ENCODE measurements around the gene MAGEB17. TPM values are rescaled to one million over a fixed set of nuclear protein-coding genes. Genes with fewer than 3 reads are reported as not detected.
"Not testable (repeated sequence)": the region's sequence is repeated elsewhere in the genome, so short reads cannot be mapped to it uniquely, and the experiment has no call there.

MAGEB17 gene
- total and polyA plus RNA-seq, 3 donors from 2014 or later, result 2.0 to 4.1 (median 3.7) TPM

- intact Hi-C loops (cut with DNase I; ENCODE audit: low total_unique reads), result no loop called here
- Histone ChIP-seq H3K4me1 (no peaks in the 10 kb centered on the region), H3K9me3 (no peaks in the 10 kb centered on the region), H3K27me3 (no peaks in the 10 kb centered on the region), H3K4me3 (no peak overlapping the region), H3K27ac (no peak overlapping the region), H3K36me3 (ENCODE audit: low read depth, missing control alignments) (no peaks in the 10 kb centered on the region)
- TF ChIP-seq, protein P1, sequence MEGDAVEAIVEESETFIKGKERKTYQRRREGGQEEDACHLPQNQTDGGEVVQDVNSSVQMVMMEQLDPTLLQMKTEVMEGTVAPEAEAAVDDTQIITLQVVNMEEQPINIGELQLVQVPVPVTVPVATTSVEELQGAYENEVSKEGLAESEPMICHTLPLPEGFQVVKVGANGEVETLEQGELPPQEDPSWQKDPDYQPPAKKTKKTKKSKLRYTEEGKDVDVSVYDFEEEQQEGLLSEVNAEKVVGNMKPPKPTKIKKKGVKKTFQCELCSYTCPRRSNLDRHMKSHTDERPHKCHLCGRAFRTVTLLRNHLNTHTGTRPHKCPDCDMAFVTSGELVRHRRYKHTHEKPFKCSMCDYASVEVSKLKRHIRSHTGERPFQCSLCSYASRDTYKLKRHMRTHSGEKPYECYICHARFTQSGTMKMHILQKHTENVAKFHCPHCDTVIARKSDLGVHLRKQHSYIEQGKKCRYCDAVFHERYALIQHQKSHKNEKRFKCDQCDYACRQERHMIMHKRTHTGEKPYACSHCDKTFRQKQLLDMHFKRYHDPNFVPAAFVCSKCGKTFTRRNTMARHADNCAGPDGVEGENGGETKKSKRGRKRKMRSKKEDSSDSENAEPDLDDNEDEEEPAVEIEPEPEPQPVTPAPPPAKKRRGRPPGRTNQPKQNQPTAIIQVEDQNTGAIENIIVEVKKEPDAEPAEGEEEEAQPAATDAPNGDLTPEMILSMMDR (IDR thresholded peaks at IDR 0.05), result no peak
- TF ChIP-seq POLR2A (IDR thresholded peaks at IDR 0.05), result no peak
- DNase-seq, result no peak
- WGBS, 2 donors, result 87 to 96% methylated on average over 4 of the region's 4 CpGs
These were observed 25.6 kb upstream of the MAGEB17 start for GRCh38 chrX:16141422-16142245.

DNA sequence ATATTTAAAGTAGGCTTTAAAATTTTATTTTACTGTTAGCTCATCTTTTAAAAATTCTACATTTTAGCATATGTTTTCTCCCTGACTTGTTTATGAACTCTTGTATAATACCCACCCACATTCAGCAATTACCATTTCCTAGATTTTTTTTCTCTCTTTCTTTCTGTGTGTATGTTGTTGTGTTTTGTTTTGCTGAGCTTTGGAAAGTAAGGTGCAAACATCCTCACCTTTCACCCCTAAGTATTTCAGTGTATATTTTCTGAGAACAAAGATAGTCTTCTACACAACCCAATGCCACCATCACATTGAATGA is 25.1 kb upstream of the MAGEB17 start:
- intact Hi-C loops (cut with DNase I; ENCODE audit: low total_unique reads), result no loop called here
- Histone ChIP-seq H3K4me3 (no peak overlapping the region), H3K27me3 (no peaks in the 10 kb centered on the region), H3K4me1 (no peaks in the 10 kb centered on the region), H3K9me3 (no peaks in the 10 kb centered on the region), H3K27ac (no peak overlapping the region), H3K36me3 (ENCODE audit: low read depth, missing control alignments) (no peaks in the 10 kb centered on the region)
- no peak for TF ChIP-seq POLR2A (IDR thresholded peaks at IDR 0.05)
- TF ChIP-seq, protein P1 (IDR thresholded peaks at IDR 0.05), result no peak
- DNase-seq, result no peak

GRCh38 chrX:16143968-16144367 is 23.3 kb upstream of the MAGEB17 start:
- no peak overlapping the region for H3K27ac ChIP-seq

DNA sequence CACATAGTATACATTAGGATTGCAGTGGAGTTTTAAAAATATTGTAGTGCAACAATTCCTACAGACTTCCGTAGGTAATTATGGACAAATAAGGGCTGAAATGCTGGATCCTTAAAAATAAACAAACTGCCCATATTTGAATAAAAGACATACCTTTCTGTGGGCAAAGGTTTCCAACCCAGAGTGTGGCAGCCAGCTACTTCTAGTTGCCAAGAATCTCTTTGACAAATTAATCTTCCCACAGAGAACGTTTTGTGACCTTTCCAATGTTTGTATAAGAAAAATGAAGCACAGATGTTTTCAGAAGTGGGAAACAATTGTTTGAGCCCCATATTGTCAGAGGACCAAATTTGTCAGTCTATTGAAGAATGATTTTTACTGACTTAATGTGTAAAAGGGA is 22.9 kb upstream of the MAGEB17 start:
- Histone ChIP-seq H3K27me3 (no peaks in the 10 kb centered on the region), H3K4me1 (no peaks in the 10 kb centered on the region), H3K36me3 (ENCODE audit: low read depth, missing control alignments) (no peaks in the 10 kb centered on the region), H3K4me3 (no peak overlapping the region), H3K9me3 (no peaks in the 10 kb centered on the region), H3K27ac (no peak overlapping the region)
- no peak for DNase-seq
- 43 to 53% methylated on average over 2 of the region's 2 CpGs for WGBS, 2 donors
- intact Hi-C loops (cut with DNase I; ENCODE audit: low total_unique reads), result no loop called here
- TF ChIP-seq POLR2A (IDR thresholded peaks at IDR 0.05), result no peak
- TF ChIP-seq, protein P1 (IDR thresholded peaks at IDR 0.05), result no peak

More at GRCh38 chrX:16143968-16144367, 23.3 kb upstream of the MAGEB17 start:
- no peak for DNase-seq
- intact Hi-C loops (cut with DNase I; ENCODE audit: low total_unique reads), result no loop called here
- no peaks in the 10 kb centered on the region for H3K9me3 ChIP-seq
- H3K36me3 ChIP-seq (ENCODE audit: low read depth, missing control alignments), result no peaks in the 10 kb centered on the region
- H3K27me3 ChIP-seq, result no peaks in the 10 kb centered on the region
- TF ChIP-seq POLR2A (IDR thresholded peaks at IDR 0.05), result no peak
- TF ChIP-seq, protein P1 (IDR thresholded peaks at IDR 0.05), result no peak
- no peak overlapping the region for H3K4me3 ChIP-seq
- no peaks in the 10 kb centered on the region for H3K4me1 ChIP-seq

DNA sequence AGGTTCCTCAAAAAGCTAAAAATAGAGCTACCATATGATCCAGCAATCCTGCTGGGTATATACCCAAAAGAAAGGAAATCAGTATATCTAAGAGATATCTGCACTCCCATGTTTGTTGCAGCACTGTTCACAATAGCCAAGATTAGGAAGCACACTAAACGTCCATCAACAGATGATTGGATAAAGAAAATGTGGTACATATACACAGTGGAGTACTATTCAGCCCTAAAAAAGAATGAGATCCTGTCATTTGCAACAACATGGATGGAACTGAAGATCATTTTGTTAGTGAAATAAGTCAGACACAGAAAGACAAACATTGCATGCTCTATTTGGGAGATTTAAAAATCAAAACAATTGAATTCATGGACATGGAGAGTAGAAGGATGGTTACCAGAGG is 22.2 kb upstream of the MAGEB17 start:
- DNase-seq; H3K27ac ChIP-seq; H3K27me3 ChIP-seq; H3K9me3 ChIP-seq; H3K4me3 ChIP-seq; H3K4me1 ChIP-seq; H3K36me3 ChIP-seq (ENCODE audit: low read depth, missing control alignments); intact Hi-C loops (cut with DNase I; ENCODE audit: low total_unique reads): not testable (repeated sequence)
- whole genome bisulfite sequencing, 2 donors, result 75 to 80% methylated on average over 1 of the region's 1 CpG

All from testis (tissue), 3 donors.